H1 (cell line): Measurements from ENCODE around the gene RASD1. TPM values are rescaled to one million over a fixed set of nuclear protein-coding genes. Genes with fewer than 3 reads are reported as not detected.

Experiments
- CTCF ChIA-PET: fragments of 300-600 bp; sonication (Branson Sonifier 250); formaldehyde crosslinking; loops from one replicate; lab custom pipeline; 2021; ENCODE audit not compliant: partially characterized antibody; lab: Charles Lee
- POLR2A ChIA-PET: fragments of 300-600 bp; sonication (Branson Sonifier 250); formaldehyde crosslinking; loops from one replicate; lab custom pipeline; 2021; ENCODE audit warnings: inconsistent platforms; ENCODE audit not compliant: partially characterized antibody; lab: Charles Lee
- DNase-seq, 2 experiments: peaks; one replicate each; pipeline versions ENCODE4 v3.0.0 to v3.0.0-alpha.2; 2010 to 2022; ENCODE audit warnings: low spot score in 2 of 2, low read depth in 1 of 2, mixed read lengths in 1 of 2
- FAIRE-seq: peaks from 2 replicates; lab custom pipeline; 2011; peaks lifted over from hg19 to GRCh38; lab: Jason Lieb, UNC
- H2AFZ ChIP-seq: 2 replicates; pipeline ENCODE4 v1.8.1; 2012; ENCODE audit warnings: low read length, inconsistent platforms
- H2AK5ac ChIP-seq: 2 replicates; pipeline ENCODE4 v1.6.1; 2013; ENCODE audit warnings: low read depth, low read length
- H2BK120ac ChIP-seq: replicated peaks from 2 replicates; pipeline ENCODE3; 2013; ENCODE audit warnings: low read depth, low read length, inconsistent platforms
- H2BK12ac ChIP-seq: 2 replicates; pipeline ENCODE4 v1.6.1; 2013; ENCODE audit warnings: low read depth, low read length
- H2BK15ac ChIP-seq: 2 replicates; pipeline ENCODE4 v1.6.1; 2013; ENCODE audit warnings: low read length
- H2BK20ac ChIP-seq: 2 replicates; pipeline ENCODE4 v1.6.1; 2013; ENCODE audit warnings: low read length
- H2BK5ac ChIP-seq: 2 replicates; pipeline ENCODE4 v1.6.1; 2013; ENCODE audit warnings: low read depth, low read length
- H3K14ac ChIP-seq: 2 replicates; pipeline ENCODE4 v1.6.1; 2013; ENCODE audit warnings: inconsistent platforms; ENCODE audit not compliant: insufficient read length
- H3K18ac ChIP-seq: 2 replicates; pipeline ENCODE4 v1.6.1; 2013; ENCODE audit warnings: low read length; ENCODE audit errors: extremely low read depth
- H3K23ac ChIP-seq: 2 replicates; pipeline ENCODE4 v1.6.1; 2013; ENCODE audit warnings: inconsistent platforms; ENCODE audit not compliant: insufficient read length
- H3K23me2 ChIP-seq: 2 replicates; pipeline ENCODE4 v1.6.1; 2013; ENCODE audit warnings: low read depth, low read length
- H3K27ac ChIP-seq: 2 replicates; pipeline ENCODE4 v1.6.1; 2011; ENCODE audit warnings: low read depth, low read length, inconsistent platforms
- H3K27me3 ChIP-seq, 4 experiments: replicated peaks in 1 of 4; 1 replicate in 1 of 4; 2 replicates in 3 of 4; pipeline versions ENCODE4 v1.6.1 to v1.8.1; 2011 to 2013; ENCODE audit warnings: low read length in 3 of 4, mild to moderate bottlenecking in 3 of 4, inconsistent platforms in 2 of 4, mixed read lengths in 2 of 4, moderate library complexity in 1 of 4; ENCODE audit not compliant: control insufficient read depth in 3 of 4, insufficient read depth in 3 of 4; ENCODE audit errors: extremely low read depth in 1 of 4
- H3K36me3 ChIP-seq, 4 experiments: 2 replicates each; pipeline versions ENCODE4 v1.6.1 to v1.8.1; 2011 to 2013; ENCODE audit warnings: mild to moderate bottlenecking in 4 of 4, low read length in 3 of 4, moderate library complexity in 2 of 4, control low read depth in 1 of 4, inconsistent platforms in 1 of 4; ENCODE audit not compliant: insufficient read depth in 4 of 4, control insufficient read depth in 2 of 4
- H3K4ac ChIP-seq: replicated peaks from 2 replicates; pipeline ENCODE3; 2013; ENCODE audit warnings: low read length, low read depth, mixed read lengths, inconsistent platforms; ENCODE audit not compliant: insufficient read length
- H3K4me1 ChIP-seq, 4 experiments: replicated peaks in 1 of 4; 1 replicate in 1 of 4; 2 replicates in 3 of 4; pipeline versions ENCODE4 v1.6.1 to v1.8.1; 2011 to 2013; ENCODE audit warnings: low read length in 3 of 4, inconsistent platforms in 2 of 4, mixed read lengths in 1 of 4; ENCODE audit not compliant: insufficient read depth in 4 of 4, control insufficient read depth in 3 of 4
- H3K4me2 ChIP-seq, 2 experiments: 2 replicates each; pipeline versions ENCODE4 v1.6.1 to v1.8.1; 2011 to 2013; ENCODE audit warnings: low read depth in 2 of 2, low read length in 2 of 2, control low read depth in 1 of 2, inconsistent platforms in 1 of 2, mild to moderate bottlenecking in 1 of 2; ENCODE audit not compliant: insufficient read depth in 1 of 2
- H3K4me3 ChIP-seq, 4 experiments: fragments of 200-600, 300-600 bp in 1 of 4; sonication (generic), shearing (Covaris generic), sonication (Bioruptor Twin) in 1 of 4; 2 replicates each; pipeline versions ENCODE4 v1.5.1 to v1.8.1; 2011 to 2016; ENCODE audit warnings: low read length in 4 of 4, low read depth in 3 of 4, control low read depth in 2 of 4, inconsistent platforms in 2 of 4, mild to moderate bottlenecking in 2 of 4, mixed read lengths in 1 of 4, moderate library complexity in 1 of 4; ENCODE audit not compliant: insufficient read depth in 2 of 4; ENCODE audit errors: extremely low read depth in 1 of 4
- H3K56ac ChIP-seq: replicated peaks from 2 replicates; pipeline ENCODE3; 2013; ENCODE audit warnings: low read depth, mild to moderate bottlenecking, mixed read lengths, low read length, inconsistent platforms; ENCODE audit not compliant: insufficient read length
- H3K79me1 ChIP-seq: 2 replicates; pipeline ENCODE4 v1.6.1; 2013; ENCODE audit warnings: low read depth, low read length, control low read depth
- H3K79me2 ChIP-seq, 2 experiments: 2 replicates each; pipeline versions ENCODE4 v1.6.1 to v1.8.1; 2012 to 2013; ENCODE audit warnings: low read length in 2 of 2, mild to moderate bottlenecking in 2 of 2, inconsistent platforms in 1 of 2; ENCODE audit not compliant: insufficient read depth in 2 of 2, control insufficient read depth in 1 of 2
- H3K9ac ChIP-seq, 4 experiments: replicated peaks in 1 of 4; 1 replicate in 1 of 4; 2 replicates in 3 of 4; pipeline versions ENCODE4 v1.6.1 to v1.8.1; 2011 to 2013; ENCODE audit warnings: low read depth in 3 of 4, low read length in 3 of 4, control low read depth in 2 of 4, mild to moderate bottlenecking in 2 of 4, moderate library complexity in 2 of 4, inconsistent platforms in 1 of 4; ENCODE audit errors: extremely low read depth in 1 of 4
- H3K9me3 ChIP-seq, 2 experiments: 2 replicates each; pipeline versions ENCODE4 v1.6.1 to v1.8.1; 2012 to 2013; ENCODE audit warnings: mild to moderate bottlenecking in 2 of 2, moderate library complexity in 2 of 2, control low read depth in 1 of 2, inconsistent platforms in 1 of 2, low read depth in 1 of 2, low read length in 1 of 2, mixed read lengths in 1 of 2; ENCODE audit not compliant: insufficient read depth in 2 of 2
- H4K20me1 ChIP-seq, 2 experiments: replicated peaks in 1 of 2; 2 replicates each; pipeline versions ENCODE3 to v1.8.1; 2011 to 2013; ENCODE audit warnings: inconsistent platforms in 2 of 2, low read length in 2 of 2, mild to moderate bottlenecking in 1 of 2; ENCODE audit not compliant: insufficient read depth in 2 of 2, control insufficient read depth in 1 of 2
- H4K5ac ChIP-seq: 2 replicates; pipeline ENCODE4 v1.6.1; 2013; ENCODE audit warnings: low read length, low read depth, mixed read lengths, inconsistent platforms; ENCODE audit not compliant: insufficient read length
- H4K8ac ChIP-seq: 2 replicates; pipeline ENCODE4 v1.8.0; 2013; ENCODE audit warnings: mild to moderate bottlenecking, moderate library complexity, low read length, inconsistent platforms; ENCODE audit not compliant: insufficient read depth; ENCODE audit errors: extremely low read depth
- H4K91ac ChIP-seq: replicated peaks from 2 replicates; pipeline ENCODE3; 2013; ENCODE audit warnings: low read length, mixed read lengths, inconsistent platforms; ENCODE audit not compliant: insufficient read length
- MAFK ChIP-seq: IDR thresholded peaks from 2 replicates; pipeline ENCODE4 v1.6.1; 2012; ENCODE audit warnings: low read depth, mild to moderate bottlenecking, improper control_type of control experiment, low read length
- RBBP5 ChIP-seq: IDR thresholded peaks from 2 replicates; pipeline ENCODE4 v1.7.1; 2012; ENCODE audit warnings: low read depth, mild to moderate bottlenecking, inconsistent platforms, low read length, moderate library complexity, borderline replicate concordance
- SRF ChIP-seq: IDR thresholded peaks from 2 replicates; pipeline ENCODE4 v1.6.1; 2011; ENCODE audit warnings: mild to moderate bottlenecking, low read depth, low read length, moderate library complexity
- WGBS, 2 experiments: shearing (Covaris generic) in 1 of 2; methylation state at CpG; one replicate each; pipeline versions ENCODE4 v1.1.6 to v1.1.7; 2013 to 2015; ENCODE audit warnings: low lambda C conversion rate in 2 of 2, mixed read lengths in 2 of 2, inconsistent platforms in 1 of 2, low coverage in 1 of 2, missing lambda C conversion rate in 1 of 2; ENCODE audit not compliant: insufficient replicate concordance in 2 of 2, insufficient coverage in 1 of 2, insufficient read length in 1 of 2; ENCODE audit errors: extremely low coverage in 1 of 2, missing lambda C conversion rate in 1 of 2; 5-methylcytosine and 5-hydroxymethylcytosine counted together
- polyA plus RNA-seq, 7 experiments: library from polyadenylated mRNA; depleted of rRNA in 3 of 7; stranded (reverse) in 5 of 7; unstranded in 2 of 7; fragments of >200 nt in 5 of 7; fragments of 200-250 nt in 2 of 7; gene quantifications; 1 replicate in 5 of 7; 2 replicates in 1 of 7; 4 replicates in 1 of 7; pipeline versions ENCODE4 v1.2.1 to v1.2.3, GENCODE V29; 2011 to 2013; ENCODE audit warnings: missing spikeins in 2 of 7, mixed read lengths in 2 of 7
- total RNA-seq: library from RNA; stranded (reverse); fragmentation: NEBNext Ultra II Directional; extraction: Animal tissue kit (Norgen Biotek cat#: 25700); gene quantifications from 2 replicates; pipeline ENCODE4 v1.2.1, GENCODE V29; 2021

The RASD1 gene
- total and polyA plus RNA-seq, 2 of the 8 experiments (the other 6 are each of a cell fraction or from before 2014, with no cell fraction given), result 2.3 to 2.6 TPM

- no peak for FAIRE-seq
These were observed 20.9 kb upstream of the RASD1 start for GRCh38 chr17:17516941-17517720.

More at GRCh38 chr17:17516941-17517720, 20.9 kb upstream of the RASD1 start:
- no peak for DNase-seq
- ChIA-PET POLR2A (interaction anchor here (1.5 to 1.9 kb wide), 2 partner anchors 13 to 20 kb away, joined by 5 to 6 read pairs; partner anchors contain the start of gene RASD1), CTCF (interaction anchor here (0.7 to 5.7 kb wide), 4 partner anchors 21 to 75 kb away, joined by 3 to 32 read pairs (median 8); partner anchors contain the start of gene RASD1)
- Histone ChIP-seq H3K18ac (no peak overlapping the region), H2AK5ac (peak overlapping the region; percentile 13; the same call in 1 of the 2 replicates), H3K36me3 (no peaks in the 10 kb centered on the region), H3K4me3 (no peak overlapping the region), H4K5ac (no peak overlapping the region), H3K23me2 (peaks cover 2% of the 10 kb centered on the region; the same call in 1 of the 2 replicates), H2BK5ac (no peak overlapping the region), H2AFZ (no peak overlapping the region), H3K27me3 (no peaks in the 10 kb centered on the region), H3K9ac (no peak overlapping the region), H2BK120ac (no peak overlapping the region), H3K4me1 (peaks cover 4 to 24% (median 13%) of the 10 kb centered on the region in 4 experiments), H4K91ac (no peak overlapping the region), H3K79me1 (no peaks in the 10 kb centered on the region), H2BK20ac (no peak overlapping the region), H3K23ac (no peak overlapping the region), H4K8ac (peak overlapping the region; percentile 1; the same call in 1 of the 2 replicates), H3K56ac (no peak overlapping the region), H3K27ac (no peak overlapping the region), H3K9me3 (no peaks in the 10 kb centered on the region), H3K4me2 (no peak overlapping the region), H2BK15ac (no peak overlapping the region), H3K79me2 (no peaks in the 10 kb centered on the region), H4K20me1 (no peaks in the 10 kb centered on the region), H3K14ac (no peak overlapping the region), H2BK12ac (no peak overlapping the region; the same call in 1 of the 2 replicates), H3K4ac (no peak overlapping the region)
- TF ChIP-seq SRF (no peak), MAFK (no peak), RBBP5 (no peak)
- WGBS, 2 experiments, result 87% methylated on average over 14 of the region's 14 CpGs; no CpG with 5 or more reads in 1 of the 2 experiments
